Astrocyte (in vitro differentiated cells and primary cell): ENCODE results near the gene KRTAP5-6. TPM values are rescaled to one million over a fixed set of nuclear protein-coding genes. Genes with fewer than 3 reads are reported as not detected.

Experiments
- DNase-seq: peaks from one replicate; pipeline ENCODE4 v3.0.0-alpha.2; 2010; ENCODE audit warnings: low read depth
- FAIRE-seq: peaks from 2 replicates; lab custom pipeline; 2011; peaks lifted over from hg19 to GRCh38; lab: Jason Lieb, UNC
- H2AFZ ChIP-seq: 2 replicates; pipeline ENCODE4 v1.6.0; 2012; ENCODE audit warnings: low read depth, low read length, inconsistent platforms
- H3K27ac ChIP-seq: 2 replicates; pipeline ENCODE4 v1.5.1; 2011; ENCODE audit warnings: low read depth, low read length, inconsistent platforms
- H3K27me3 ChIP-seq: 2 replicates; pipeline ENCODE4 v1.6.0; 2011; ENCODE audit warnings: low read length, inconsistent platforms; ENCODE audit not compliant: insufficient read depth
- H3K36me3 ChIP-seq: 2 replicates; pipeline ENCODE4 v1.5.1; 2011; ENCODE audit warnings: low read length, inconsistent platforms; ENCODE audit not compliant: insufficient read depth
- H3K4me1 ChIP-seq: 2 replicates; pipeline ENCODE4 v1.5.1; 2011; ENCODE audit warnings: low read length, inconsistent platforms; ENCODE audit not compliant: insufficient read depth
- H3K4me2 ChIP-seq: 2 replicates; pipeline ENCODE4 v1.6.0; 2012; ENCODE audit warnings: low read length, inconsistent platforms
- H3K4me3 ChIP-seq: 2 replicates; pipeline ENCODE4 v1.5.1; 2011; ENCODE audit warnings: low read depth, mild to moderate bottlenecking, low read length, inconsistent platforms; ENCODE audit not compliant: insufficient read depth
- H3K79me2 ChIP-seq: 2 replicates; pipeline ENCODE4 v1.6.0; 2012; ENCODE audit warnings: mild to moderate bottlenecking, low read length, inconsistent platforms; ENCODE audit not compliant: insufficient read depth
- H3K9ac ChIP-seq: 2 replicates; pipeline ENCODE4 v1.6.0; 2012; ENCODE audit warnings: mild to moderate bottlenecking, low read length, inconsistent platforms
- H3K9me3 ChIP-seq: 2 replicates; pipeline ENCODE4 v1.5.1; 2012; ENCODE audit warnings: low read depth, mild to moderate bottlenecking, low read length, inconsistent platforms; ENCODE audit not compliant: insufficient read depth
- H4K20me1 ChIP-seq: 2 replicates; pipeline ENCODE4 v1.6.0; 2012; ENCODE audit warnings: low read length, inconsistent platforms; ENCODE audit not compliant: insufficient read depth
- H3K27ac Mint-ChIP-seq: one replicate; pipeline ENCODE4 v1.8.0; 2021; ENCODE audit warnings: mild to moderate bottlenecking, mixed read lengths; ENCODE audit not compliant: unreplicated experiment
- H3K27me3 Mint-ChIP-seq: one replicate; pipeline ENCODE4 v1.8.0; 2021; ENCODE audit warnings: low read depth, mixed read lengths; ENCODE audit not compliant: unreplicated experiment
- H3K36me3 Mint-ChIP-seq: one replicate; pipeline ENCODE4 v1.8.0; 2021; ENCODE audit warnings: low read depth, mixed read lengths; ENCODE audit not compliant: unreplicated experiment
- H3K4me1 Mint-ChIP-seq: one replicate; pipeline ENCODE4 v1.8.0; 2021; ENCODE audit warnings: low read depth, mixed read lengths; ENCODE audit not compliant: unreplicated experiment
- H3K4me3 Mint-ChIP-seq: one replicate; pipeline ENCODE4 v1.8.0; 2021; ENCODE audit warnings: mild to moderate bottlenecking, moderate library complexity, mixed read lengths; ENCODE audit not compliant: unreplicated experiment
- H3K9me3 Mint-ChIP-seq: one replicate; pipeline ENCODE4 v1.8.0; 2021; ENCODE audit warnings: mild to moderate bottlenecking, mixed read lengths; ENCODE audit not compliant: unreplicated experiment
- CTCF ChIP-seq: IDR thresholded peaks from 2 replicates; pipeline ENCODE4 v1.5.1; 2011; ENCODE audit warnings: low read depth, mild to moderate bottlenecking, inconsistent platforms, low read length, moderate library complexity; ENCODE audit not compliant: insufficient read depth
- EZH2 ChIP-seq: IDR thresholded peaks from 2 replicates; pipeline ENCODE4 v1.6.1; 2012; ENCODE audit warnings: mild to moderate bottlenecking, low read length, inconsistent platforms; ENCODE audit not compliant: insufficient read depth
- total RNA-seq: library from RNA; stranded (reverse); gene quantifications from 2 replicates; pipeline ENCODE4 v1.2.1, GENCODE V29; 2021

Gene KRTAP5-6
- total RNA-seq, 1 donor from 2014 or later, result not detected

DNA sequence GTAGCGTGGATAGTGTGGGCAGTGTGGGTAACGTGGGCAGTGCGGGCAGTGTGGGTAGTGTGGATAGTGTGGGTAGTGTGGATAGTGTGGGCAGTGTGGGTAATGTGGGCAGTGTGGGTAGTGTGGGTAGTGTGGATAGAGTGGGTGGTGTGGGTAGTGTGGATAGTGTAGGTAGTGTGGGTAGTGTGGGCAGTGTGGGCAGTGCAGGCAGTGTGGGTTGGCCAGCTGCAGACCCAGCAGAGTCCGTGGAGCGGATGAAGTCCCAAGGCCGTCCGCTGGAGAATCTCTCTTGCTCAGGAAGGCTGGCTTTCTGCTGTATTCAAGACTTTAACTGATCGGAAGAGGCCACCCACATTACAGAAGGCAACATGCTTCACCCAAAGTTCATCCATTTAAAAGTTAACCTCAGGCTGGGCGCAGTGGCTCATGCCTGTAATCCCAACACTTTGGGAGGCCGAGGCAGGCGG is 26.1 kb upstream of the KRTAP5-6 start:
- Mint-ChIP-seq H3K27ac (no peak overlapping the region), H3K9me3 (no peaks in the 10 kb centered on the region), H3K4me1 (no peaks in the 10 kb centered on the region), H3K36me3 (no peaks in the 10 kb centered on the region), H3K4me3 (no peak overlapping the region), H3K27me3 (peaks cover 73% of the 10 kb centered on the region)
- Histone ChIP-seq H3K36me3 (no peaks in the 10 kb centered on the region), H3K79me2 (no peaks in the 10 kb centered on the region), H3K27ac (no peak overlapping the region), H3K9ac (no peak overlapping the region), H4K20me1 (no peaks in the 10 kb centered on the region), H3K27me3 (peaks cover 45% of the 10 kb centered on the region), H3K9me3 (peaks cover 3% of the 10 kb centered on the region), H2AFZ (no peak overlapping the region), H3K4me2 (no peak overlapping the region), H3K4me3 (no peak overlapping the region), H3K4me1 (no peaks in the 10 kb centered on the region)
- no peak for DNase-seq
- TF ChIP-seq CTCF (no peak), EZH2 (no peak)
- FAIRE-seq, result no peak

DNA sequence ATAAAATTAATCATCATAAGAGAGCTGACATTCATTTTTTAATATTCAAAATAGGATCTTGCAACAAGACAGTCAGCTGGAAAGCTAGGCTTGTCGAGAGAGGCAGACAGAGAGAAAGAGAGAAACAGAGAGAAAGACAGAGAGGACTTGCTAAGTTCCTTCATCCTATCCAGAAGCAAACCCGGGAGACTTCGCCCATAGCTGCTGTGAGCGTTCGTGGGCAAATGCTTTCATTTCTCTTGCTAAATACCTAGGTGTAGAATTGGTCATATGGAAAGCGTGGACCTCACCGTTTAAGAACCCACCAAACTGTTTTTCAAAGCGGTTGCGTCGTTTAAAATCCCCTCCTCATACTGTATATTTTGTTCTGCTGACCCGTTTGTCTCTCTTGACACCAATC is 25.3 kb upstream of the KRTAP5-6 start:
- FAIRE-seq (no peak), DNase-seq (no peak)
- no peaks in the 10 kb centered on the region for H3K9me3 Mint-ChIP-seq
- Histone ChIP-seq H3K4me1 (no peaks in the 10 kb centered on the region), H3K4me2 (no peak overlapping the region), H3K4me3 (no peak overlapping the region), H2AFZ (no peak overlapping the region), H3K36me3 (no peaks in the 10 kb centered on the region), H3K27me3 (peaks cover 50% of the 10 kb centered on the region), H3K79me2 (no peaks in the 10 kb centered on the region), H3K9ac (no peak overlapping the region), H3K9me3 (peaks cover 3% of the 10 kb centered on the region), H4K20me1 (no peaks in the 10 kb centered on the region), H3K27ac (no peak overlapping the region)
- H3K27me3 Mint-ChIP-seq, result peaks cover 76% of the 10 kb centered on the region
- H3K27ac Mint-ChIP-seq, result no peak overlapping the region
- H3K4me1 Mint-ChIP-seq, result no peaks in the 10 kb centered on the region
- no peak overlapping the region for H3K4me3 Mint-ChIP-seq
- H3K36me3 Mint-ChIP-seq, result no peaks in the 10 kb centered on the region
- TF ChIP-seq EZH2 (no peak), CTCF (no peak)

DNA sequence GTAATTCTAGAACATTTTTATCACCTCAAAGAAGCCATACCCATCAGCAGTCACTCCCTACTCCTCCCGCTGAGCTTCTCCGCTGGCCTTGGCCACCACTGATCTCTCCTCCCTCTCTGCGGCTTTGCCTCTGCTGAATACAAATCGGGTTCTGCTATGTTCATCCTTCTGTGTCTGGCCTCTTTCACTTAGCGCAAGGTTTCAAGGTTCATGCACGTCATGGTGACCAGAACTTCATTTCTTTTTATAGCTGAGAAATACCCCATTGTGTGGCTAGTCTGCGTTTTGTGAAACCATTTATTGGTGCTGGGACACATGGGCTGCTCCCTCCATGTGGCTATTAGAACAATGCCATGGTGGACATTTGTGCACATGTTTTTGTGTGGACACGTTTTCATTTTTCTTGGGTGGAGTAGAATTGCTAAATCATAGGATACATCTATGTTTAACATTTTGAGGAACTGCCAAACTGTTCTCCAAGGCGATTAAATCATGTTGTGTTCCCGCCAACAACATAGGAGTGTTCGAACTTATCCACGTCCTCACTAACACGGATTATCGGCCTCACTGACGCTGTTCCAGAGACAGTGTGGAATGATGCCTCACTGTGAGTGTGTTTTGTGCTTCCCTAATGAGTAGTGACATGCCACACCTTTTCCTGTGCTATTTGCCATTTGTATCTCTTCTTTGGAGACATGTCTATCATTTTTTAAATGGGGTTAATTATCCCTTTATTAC is 24.2 kb upstream of the KRTAP5-6 start:
- Histone ChIP-seq H3K36me3 (no peaks in the 10 kb centered on the region), H2AFZ (no peak overlapping the region), H3K27ac (no peak overlapping the region), H3K79me2 (no peaks in the 10 kb centered on the region), H3K4me2 (no peak overlapping the region), H4K20me1 (no peaks in the 10 kb centered on the region), H3K9me3 (peaks cover 3% of the 10 kb centered on the region), H3K27me3 (peaks cover 54% of the 10 kb centered on the region), H3K4me3 (no peak overlapping the region), H3K4me1 (no peaks in the 10 kb centered on the region), H3K9ac (no peak overlapping the region)
- Mint-ChIP-seq H3K36me3 (no peaks in the 10 kb centered on the region), H3K4me1 (no peaks in the 10 kb centered on the region), H3K4me3 (no peak overlapping the region), H3K27me3 (peaks cover 72% of the 10 kb centered on the region), H3K27ac (no peak overlapping the region), H3K9me3 (no peaks in the 10 kb centered on the region)
- DNase-seq (no peak), FAIRE-seq (no peak)
- TF ChIP-seq EZH2 (no peak), CTCF (no peak)
